ENCODE measurements around the gene PTPN7. TPM values are rescaled to one million over a fixed set of nuclear protein-coding genes. Genes with fewer than 3 reads are reported as not detected.
A peak's percentile ranks its signal among the peaks of the same experiment; 100 is the strongest.

PTPN7 gene
- total and polyA plus RNA-seq, 8 donors: 0.23 to 2.9 (median 1.0) TPM

DNA sequence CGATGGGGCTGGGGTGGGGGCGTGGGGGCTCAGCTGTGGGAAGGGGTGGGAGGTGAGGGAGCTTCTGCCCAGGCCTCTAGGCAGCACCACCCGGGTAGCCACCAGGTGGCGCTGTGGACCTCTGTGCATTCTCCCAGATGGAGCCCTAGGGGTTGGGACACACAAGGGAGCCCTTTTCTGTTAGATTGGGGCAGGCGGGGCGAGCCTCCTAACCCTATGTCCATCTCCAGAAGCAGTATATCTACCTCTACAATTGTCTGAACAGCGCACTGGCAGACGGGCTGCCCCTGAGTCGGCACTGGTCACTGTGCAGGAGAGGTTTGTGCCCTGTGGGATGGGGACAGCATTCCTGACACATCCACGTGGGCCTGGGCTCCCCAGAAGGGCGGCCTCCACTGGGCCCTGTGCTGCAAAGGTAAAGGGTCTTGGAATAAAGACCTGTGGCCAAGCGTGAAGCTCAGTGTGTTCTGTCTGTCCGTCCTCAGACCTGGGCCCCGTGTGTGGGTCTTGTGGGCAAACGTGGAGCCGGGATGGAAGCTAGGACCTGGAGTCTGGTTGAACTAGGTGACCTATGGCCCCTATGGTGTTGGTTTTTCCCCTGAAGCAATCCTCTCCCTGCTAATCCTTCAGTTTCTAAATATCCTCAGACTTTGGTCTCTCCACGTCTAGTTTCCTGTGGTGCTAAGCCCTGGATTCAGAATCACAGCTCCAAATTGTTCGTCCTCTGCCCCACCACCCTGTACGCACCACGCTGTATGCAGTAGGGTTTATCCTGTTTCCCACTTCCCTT lies 28.8 kb upstream of the PTPN7 start:
- Histone ChIP-seq H3K27ac (no peak overlapping the region), H3K9me3 (no peaks in the 10 kb centered on the region), H3K4me3 (no peak overlapping the region), H3K4me1 (no peaks in the 10 kb centered on the region), H3K27me3 (peaks cover 0 to 7% (median 4%) of the 10 kb centered on the region in 4 donors), H3K36me3 (no peaks in the 10 kb centered on the region)
- 43 to 56% methylated on average over 18 to 20 of the region's 20 CpGs for WGBS, 2 donors
- ATAC-seq (peak; percentile 70 to 76 (median 74)), FAIRE-seq (no peak), DNase-seq (peak; percentile 47 to 97 (median 78))
- intact Hi-C loops (cut with DNase I): loop anchor here in 2 of 3 donors (5.0 to 10.0 kb wide), 4 partner anchors 123 to 536 kb away; no protein-coding TSS in a partner anchor
- TF ChIP-seq, protein P1, sequence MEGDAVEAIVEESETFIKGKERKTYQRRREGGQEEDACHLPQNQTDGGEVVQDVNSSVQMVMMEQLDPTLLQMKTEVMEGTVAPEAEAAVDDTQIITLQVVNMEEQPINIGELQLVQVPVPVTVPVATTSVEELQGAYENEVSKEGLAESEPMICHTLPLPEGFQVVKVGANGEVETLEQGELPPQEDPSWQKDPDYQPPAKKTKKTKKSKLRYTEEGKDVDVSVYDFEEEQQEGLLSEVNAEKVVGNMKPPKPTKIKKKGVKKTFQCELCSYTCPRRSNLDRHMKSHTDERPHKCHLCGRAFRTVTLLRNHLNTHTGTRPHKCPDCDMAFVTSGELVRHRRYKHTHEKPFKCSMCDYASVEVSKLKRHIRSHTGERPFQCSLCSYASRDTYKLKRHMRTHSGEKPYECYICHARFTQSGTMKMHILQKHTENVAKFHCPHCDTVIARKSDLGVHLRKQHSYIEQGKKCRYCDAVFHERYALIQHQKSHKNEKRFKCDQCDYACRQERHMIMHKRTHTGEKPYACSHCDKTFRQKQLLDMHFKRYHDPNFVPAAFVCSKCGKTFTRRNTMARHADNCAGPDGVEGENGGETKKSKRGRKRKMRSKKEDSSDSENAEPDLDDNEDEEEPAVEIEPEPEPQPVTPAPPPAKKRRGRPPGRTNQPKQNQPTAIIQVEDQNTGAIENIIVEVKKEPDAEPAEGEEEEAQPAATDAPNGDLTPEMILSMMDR (IDR thresholded peaks at IDR 0.05): peak; percentile 71 to 86 (median 76)

DNA sequence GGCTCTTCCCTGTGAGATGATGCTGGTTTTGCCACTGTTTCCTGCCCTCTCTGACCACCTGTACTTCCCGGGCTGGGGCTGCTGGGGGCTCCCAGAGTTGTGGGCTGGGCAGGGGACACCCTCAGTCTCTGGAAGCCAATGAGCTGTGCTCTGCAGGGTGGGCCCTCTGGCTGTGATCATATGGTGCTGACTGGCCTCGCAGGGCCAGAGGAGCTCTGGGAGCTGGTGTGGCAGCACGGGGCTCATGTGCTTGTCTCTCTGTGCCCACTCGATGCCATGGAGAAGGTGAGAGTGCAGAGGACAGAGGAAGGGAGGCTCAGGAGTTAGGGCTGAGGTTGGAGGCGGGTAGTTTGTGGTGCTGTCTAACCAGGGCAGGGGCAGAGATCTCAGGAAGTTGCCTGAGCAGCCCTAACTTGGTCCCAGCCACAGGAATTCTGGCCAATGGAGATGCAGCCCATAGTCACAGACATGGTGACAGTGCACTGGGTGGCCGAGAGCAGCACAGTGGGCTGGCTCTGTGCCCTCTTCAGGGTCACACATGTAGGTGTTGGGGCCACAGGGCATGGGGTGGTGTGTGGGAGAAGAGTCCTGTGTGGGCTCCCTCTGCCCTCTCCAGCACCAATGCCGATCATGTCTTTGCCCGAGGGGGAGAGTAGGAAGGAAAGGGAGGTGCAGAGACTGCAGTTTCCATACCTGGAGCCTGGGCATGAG lies 27.4 kb upstream of the PTPN7 start:
- no peak for FAIRE-seq
- Histone ChIP-seq H3K9me3 (no peaks in the 10 kb centered on the region), H3K27ac (no peak overlapping the region), H3K4me1 (no peaks in the 10 kb centered on the region), H3K27me3 (peaks cover 0 to 2% (median 0%) of the 10 kb centered on the region in 4 donors), H3K4me3 (no peak overlapping the region), H3K36me3 (no peaks in the 10 kb centered on the region)
- intact Hi-C loops (cut with DNase I): loop anchor here in 2 of 3 donors (5.0 to 10.0 kb wide), 4 partner anchors 124 to 537 kb away; no protein-coding TSS in a partner anchor
- peak in 1 of 6 donors; percentile 54 for DNase-seq
- TF ChIP-seq, protein P1 (IDR thresholded peaks at IDR 0.05): no peak
- 50 to 59% methylated on average over 6 to 8 of the region's 8 CpGs for WGBS, 2 donors
- no peak for ATAC-seq

DNA sequence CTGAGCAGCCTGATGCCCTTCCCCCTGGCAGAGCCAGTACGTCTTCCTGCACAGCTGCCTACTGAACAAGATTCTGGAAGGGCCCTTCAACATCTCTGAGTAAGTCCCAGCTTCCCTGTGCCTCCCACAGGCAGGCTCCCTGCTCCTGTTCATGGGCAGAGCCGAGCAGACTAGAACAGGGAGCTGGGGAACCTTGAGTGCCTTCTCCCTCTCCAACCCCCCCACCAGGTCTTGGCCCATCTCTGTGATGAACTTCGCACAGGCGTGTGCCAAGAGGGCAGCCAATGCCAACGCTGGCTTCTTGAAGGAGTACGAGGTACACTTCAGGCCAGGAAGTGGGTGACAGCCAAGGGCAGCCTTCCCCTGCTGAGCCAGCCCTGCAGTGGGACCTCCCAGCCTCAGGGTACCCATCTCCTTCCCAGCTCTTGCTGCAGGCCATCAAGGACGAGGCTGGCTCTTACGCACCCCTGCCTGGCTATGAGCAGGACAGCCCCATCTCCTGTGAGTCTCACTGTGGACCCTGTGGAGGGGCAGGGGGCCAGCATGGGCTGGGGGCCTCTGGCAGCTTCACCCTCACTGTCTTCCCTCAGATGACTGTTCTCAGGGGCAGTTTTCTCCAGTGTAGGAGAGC lies 26.8 kb upstream of the PTPN7 start:
- Histone ChIP-seq H3K27me3 (no peaks in the 10 kb centered on the region), H3K4me3 (no peak overlapping the region), H3K9me3 (no peaks in the 10 kb centered on the region), H3K27ac (no peak overlapping the region), H3K4me1 (no peaks in the 10 kb centered on the region), H3K36me3 (no peaks in the 10 kb centered on the region)
- DNase-seq: no peak
- 44 to 52% methylated on average over 8 of the region's 8 CpGs for WGBS, 2 donors
- TF ChIP-seq, protein P1 (IDR thresholded peaks at IDR 0.05): no peak
- ATAC-seq: no peak
- intact Hi-C loops (cut with DNase I): loop anchor here in 2 of 3 donors (5.0 to 10.0 kb wide), 4 partner anchors 125 to 538 kb away; no protein-coding TSS in a partner anchor
- no peak for FAIRE-seq

DNA sequence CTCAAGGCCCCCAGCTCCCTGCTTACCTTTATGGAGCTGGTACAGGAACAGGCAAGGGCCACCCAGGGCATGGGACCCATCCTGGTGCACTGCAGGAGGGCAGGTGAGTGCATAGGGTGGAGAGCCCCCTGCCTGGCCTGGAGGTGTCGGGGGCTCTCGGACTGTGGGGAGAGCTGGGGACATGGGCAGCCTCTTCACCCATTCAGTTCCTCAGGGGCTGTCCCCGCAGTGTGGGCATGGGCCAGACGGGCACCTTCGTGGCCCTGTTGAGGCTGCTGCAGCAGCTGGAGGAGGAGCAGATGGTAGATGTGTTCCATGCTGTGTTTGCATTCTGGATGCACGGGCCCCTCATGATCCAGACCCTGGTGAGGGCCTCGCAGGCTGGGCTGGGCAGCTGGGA lies 25.9 kb upstream of the PTPN7 start:
- TF ChIP-seq, protein P1 (IDR thresholded peaks at IDR 0.05): no peak
- Histone ChIP-seq H3K4me1 (no peaks in the 10 kb centered on the region), H3K9me3 (no peaks in the 10 kb centered on the region), H3K4me3 (no peak overlapping the region), H3K27me3 (no peaks in the 10 kb centered on the region), H3K36me3 (no peaks in the 10 kb centered on the region), H3K27ac (no peak overlapping the region)
- FAIRE-seq (no peak), DNase-seq (peak in 1 of 6 donors; percentile 51), ATAC-seq (no peak)
- WGBS, 2 donors: 68 to 71% methylated on average over 7 of the region's 7 CpGs
- intact Hi-C loops (cut with DNase I): loop anchor here in 2 of 3 donors (5.0 to 10.0 kb wide), 4 partner anchors 126 to 538 kb away; no protein-coding TSS in a partner anchor

All from pancreas (tissue), 10 donors.